ENCODE data around the gene SULF2. TPM values are rescaled to one million over a fixed set of nuclear protein-coding genes. Genes with fewer than 3 reads are reported as not detected.
A peak's percentile ranks its signal among the peaks of the same experiment; 100 is the strongest.

The SULF2 gene
- total RNA-seq, 1 donor from 2014 or later = 22.9 TPM

DNA sequence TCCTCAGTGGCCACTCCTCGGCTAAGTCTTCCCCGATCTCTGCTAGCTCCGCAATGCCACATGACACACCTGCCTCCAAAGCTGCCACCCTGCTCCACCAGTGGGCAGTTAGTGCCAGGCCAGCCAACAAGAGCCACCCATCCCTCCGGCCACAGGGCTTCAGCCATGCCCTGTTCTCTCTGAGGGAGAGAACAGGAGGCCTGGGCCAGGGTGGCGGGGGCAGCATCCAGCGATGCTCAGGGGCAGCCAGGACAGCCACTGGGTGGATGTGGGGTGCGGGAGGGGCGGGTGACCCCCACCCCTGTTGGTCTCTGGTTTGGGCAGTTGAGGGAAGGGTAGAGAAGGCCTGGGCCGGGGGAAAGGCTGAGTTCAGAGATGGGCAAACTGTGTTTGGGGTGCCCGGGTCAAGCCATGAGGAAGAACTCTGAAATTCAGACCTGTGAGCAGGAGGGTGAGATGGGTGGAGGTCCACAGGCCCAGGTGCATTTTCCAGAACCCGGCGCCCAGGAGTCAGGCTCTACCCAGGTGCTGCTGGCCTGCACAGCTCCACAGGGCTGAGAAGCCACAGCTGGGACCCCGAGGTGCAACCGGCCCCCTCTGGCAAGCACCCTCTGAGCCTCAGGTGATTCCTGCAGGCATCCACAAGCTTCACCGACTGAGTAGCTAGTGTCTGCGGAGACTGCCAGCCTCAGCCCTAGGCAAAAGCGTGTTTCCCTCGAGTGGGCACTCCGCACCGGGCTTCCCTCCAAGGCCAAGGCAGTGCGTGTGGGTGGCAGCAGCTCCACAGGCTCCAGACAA lies 91.1 kb downstream of the SULF2 start:
- H3K4me1 Mint-ChIP-seq = no peaks in the 10 kb centered on the region
- TF ChIP-seq, protein P1, sequence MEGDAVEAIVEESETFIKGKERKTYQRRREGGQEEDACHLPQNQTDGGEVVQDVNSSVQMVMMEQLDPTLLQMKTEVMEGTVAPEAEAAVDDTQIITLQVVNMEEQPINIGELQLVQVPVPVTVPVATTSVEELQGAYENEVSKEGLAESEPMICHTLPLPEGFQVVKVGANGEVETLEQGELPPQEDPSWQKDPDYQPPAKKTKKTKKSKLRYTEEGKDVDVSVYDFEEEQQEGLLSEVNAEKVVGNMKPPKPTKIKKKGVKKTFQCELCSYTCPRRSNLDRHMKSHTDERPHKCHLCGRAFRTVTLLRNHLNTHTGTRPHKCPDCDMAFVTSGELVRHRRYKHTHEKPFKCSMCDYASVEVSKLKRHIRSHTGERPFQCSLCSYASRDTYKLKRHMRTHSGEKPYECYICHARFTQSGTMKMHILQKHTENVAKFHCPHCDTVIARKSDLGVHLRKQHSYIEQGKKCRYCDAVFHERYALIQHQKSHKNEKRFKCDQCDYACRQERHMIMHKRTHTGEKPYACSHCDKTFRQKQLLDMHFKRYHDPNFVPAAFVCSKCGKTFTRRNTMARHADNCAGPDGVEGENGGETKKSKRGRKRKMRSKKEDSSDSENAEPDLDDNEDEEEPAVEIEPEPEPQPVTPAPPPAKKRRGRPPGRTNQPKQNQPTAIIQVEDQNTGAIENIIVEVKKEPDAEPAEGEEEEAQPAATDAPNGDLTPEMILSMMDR (conservative IDR thresholded peaks at IDR 0.05) = no peak
- no peak overlapping the region for H3K27ac Mint-ChIP-seq (ENCODE audit: unreplicated experiment)
- DNase-seq (ENCODE audit: low read depth, low spot score) = no peak
- H3K9me3 Mint-ChIP-seq = no peaks in the 10 kb centered on the region
- no peaks in the 10 kb centered on the region for H3K36me3 Mint-ChIP-seq (ENCODE audit: low read depth)
- no peak overlapping the region for H3K4me3 Mint-ChIP-seq
- no peaks in the 10 kb centered on the region for H3K27me3 Mint-ChIP-seq (ENCODE audit: low read depth)

DNA sequence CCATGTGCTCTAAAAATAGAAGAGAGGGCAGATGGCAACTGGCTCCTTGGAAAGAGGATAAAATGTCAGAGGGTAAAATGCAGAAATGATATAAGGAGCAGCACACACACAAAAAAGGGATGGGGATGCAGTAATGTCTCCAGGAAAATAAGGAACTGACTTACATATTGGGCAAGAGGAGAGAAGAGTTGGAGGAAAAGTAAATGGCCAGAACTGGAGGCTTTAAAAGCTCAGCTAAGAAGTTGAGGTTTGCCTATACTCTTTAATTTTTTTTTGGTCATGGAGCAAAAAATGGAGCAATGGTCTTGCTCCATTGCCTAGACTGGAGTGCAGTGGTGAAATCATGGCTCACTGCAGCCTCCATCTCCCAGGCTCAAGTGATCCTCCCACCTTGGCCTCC lies 93.7 kb downstream of the SULF2 start:
- no peak for DNase-seq (ENCODE audit: low read depth, low spot score)
- peaks cover 10% of the 10 kb centered on the region for H3K4me1 Mint-ChIP-seq
- peaks cover 3% of the 10 kb centered on the region for H3K36me3 Mint-ChIP-seq (ENCODE audit: low read depth)
- no peak overlapping the region for H3K27ac Mint-ChIP-seq (ENCODE audit: unreplicated experiment)
- H3K27me3 Mint-ChIP-seq (ENCODE audit: low read depth) = no peaks in the 10 kb centered on the region
- no peaks in the 10 kb centered on the region for H3K9me3 Mint-ChIP-seq
- TF ChIP-seq, protein P1 (conservative IDR thresholded peaks at IDR 0.05) = no peak
- no peak overlapping the region for H3K4me3 Mint-ChIP-seq

DNA sequence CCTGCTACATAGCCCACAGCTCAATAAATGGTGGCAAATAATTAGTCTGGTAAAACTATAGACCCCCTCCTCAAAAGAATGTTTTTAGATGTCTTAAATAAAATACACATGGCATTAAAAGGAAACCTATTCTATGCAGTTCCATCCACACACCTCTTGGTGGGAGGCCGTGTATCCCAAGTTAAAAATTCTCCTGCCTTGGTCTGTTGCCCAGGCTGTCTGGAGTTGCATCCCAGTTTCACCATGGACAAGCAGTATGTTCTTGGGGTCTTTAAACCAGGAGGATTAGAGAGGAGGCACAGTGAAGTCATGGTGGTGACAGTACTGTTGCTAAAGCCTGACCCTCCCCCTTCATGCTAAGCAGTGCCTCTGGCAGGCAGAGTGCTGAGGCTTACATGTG lies 95.5 kb downstream of the SULF2 start:
- no peak overlapping the region for H3K27ac Mint-ChIP-seq (ENCODE audit: unreplicated experiment)
- no peaks in the 10 kb centered on the region for H3K9me3 Mint-ChIP-seq
- H3K36me3 Mint-ChIP-seq (ENCODE audit: low read depth) = peaks cover 3% of the 10 kb centered on the region
- DNase-seq (ENCODE audit: low read depth, low spot score) = no peak
- no peak overlapping the region for H3K4me3 Mint-ChIP-seq
- TF ChIP-seq, protein P1 (conservative IDR thresholded peaks at IDR 0.05) = no peak
- H3K27me3 Mint-ChIP-seq (ENCODE audit: low read depth) = no peaks in the 10 kb centered on the region
- H3K4me1 Mint-ChIP-seq = peaks cover 14% of the 10 kb centered on the region

DNA sequence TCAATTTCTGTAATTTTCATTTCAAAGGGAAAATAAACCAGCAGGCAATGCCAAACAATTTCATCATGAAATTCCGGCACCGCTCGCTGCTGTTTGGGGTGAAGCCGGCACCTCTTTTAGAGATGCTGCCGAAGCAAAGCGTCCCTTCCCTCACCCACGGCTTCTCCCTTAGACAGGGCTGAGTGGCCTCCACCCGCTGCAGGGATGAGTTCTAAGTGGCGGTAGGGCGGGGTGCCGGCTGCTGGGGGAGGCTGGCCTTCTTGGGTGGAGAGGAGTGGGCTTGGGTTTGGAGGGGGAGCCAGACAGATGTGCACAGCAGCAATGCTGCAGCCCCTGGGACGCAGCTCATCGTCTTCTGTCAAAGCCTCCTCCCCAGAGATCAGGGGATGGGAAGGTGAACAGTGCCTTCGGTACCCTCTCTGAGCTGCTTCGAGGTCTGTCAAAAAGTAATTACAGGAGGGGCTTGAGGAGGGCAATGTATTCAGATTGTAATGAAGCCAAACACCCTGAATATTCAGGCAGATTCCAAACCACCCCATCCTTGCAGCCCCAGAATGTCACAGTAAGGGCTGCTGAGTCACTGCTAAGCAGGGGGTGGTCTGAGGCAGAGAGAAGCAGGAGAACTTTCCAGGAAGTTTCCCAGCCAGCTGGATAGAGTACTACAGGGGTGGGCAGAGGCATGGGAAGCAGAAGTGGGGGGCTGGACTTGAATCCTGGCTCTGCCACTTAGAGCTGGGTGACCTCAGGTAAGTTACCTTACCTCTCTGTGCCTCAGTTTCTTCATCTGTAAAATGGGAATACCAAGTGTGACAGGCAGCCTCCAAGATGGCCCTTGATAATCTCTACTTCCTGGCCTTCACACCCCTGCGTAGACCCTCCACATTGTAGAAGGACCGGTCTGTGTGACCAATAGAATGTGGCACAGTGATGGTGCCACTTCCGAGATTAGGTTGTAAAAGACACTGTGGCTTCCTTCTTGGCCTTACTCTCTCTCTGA lies 96.6 kb downstream of the SULF2 start:
- peaks cover 3% of the 10 kb centered on the region for H3K36me3 Mint-ChIP-seq (ENCODE audit: low read depth)
- peaks cover 14% of the 10 kb centered on the region for H3K4me1 Mint-ChIP-seq
- TF ChIP-seq, protein P1 (conservative IDR thresholded peaks at IDR 0.05) = no peak
- H3K9me3 Mint-ChIP-seq = no peaks in the 10 kb centered on the region
- no peak for DNase-seq (ENCODE audit: low read depth, low spot score)
- H3K4me3 Mint-ChIP-seq = no peak overlapping the region
- no peaks in the 10 kb centered on the region for H3K27me3 Mint-ChIP-seq (ENCODE audit: low read depth)
- no peak overlapping the region for H3K27ac Mint-ChIP-seq (ENCODE audit: unreplicated experiment)

DNA sequence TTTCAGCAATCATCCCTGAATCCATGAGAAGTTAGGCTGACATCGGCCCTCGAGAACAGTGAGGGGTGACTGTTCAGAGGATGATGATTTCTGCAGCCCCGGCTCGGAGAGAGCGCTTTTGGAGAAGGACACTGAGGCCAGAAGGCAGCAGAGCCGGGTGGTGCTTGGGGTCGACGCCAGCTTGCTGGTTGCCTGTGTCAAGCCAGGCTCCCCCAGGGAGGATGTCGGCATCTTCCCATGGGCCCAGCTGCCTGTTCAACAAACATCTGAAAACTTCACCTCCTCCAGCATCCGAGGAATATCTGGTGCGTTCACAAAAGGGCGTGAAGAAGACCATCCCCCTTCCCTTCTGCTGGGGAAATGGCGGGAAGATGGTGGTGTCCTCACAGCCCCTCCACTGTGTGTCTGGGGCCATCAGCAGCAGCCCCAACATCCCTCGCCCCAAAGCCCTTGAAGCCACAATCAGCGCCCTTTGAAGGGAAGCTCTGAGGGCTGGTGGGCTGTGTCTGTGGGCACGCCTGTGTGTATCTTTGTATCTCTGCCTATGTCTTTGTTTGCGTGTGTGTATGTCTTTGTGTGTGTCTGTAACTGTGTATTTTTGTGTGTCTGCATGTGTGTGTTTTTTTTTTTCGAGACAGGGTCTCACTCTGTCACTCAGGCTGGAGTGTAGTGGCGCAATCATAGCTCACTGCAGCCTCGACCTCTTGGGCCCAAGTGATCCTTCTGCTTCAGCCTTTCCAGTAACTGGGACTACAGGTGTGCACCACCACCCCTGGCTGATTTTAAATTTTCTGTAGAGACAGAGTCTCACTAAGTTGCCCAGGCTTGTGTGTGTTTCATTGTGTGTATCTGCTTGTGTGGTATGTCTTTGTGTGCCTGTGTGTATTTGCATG lies 97.9 kb downstream of the SULF2 start:
- Mint-ChIP-seq H3K4me3 (no peak overlapping the region), H3K9me3 (no peaks in the 10 kb centered on the region), H3K27me3 (ENCODE audit: low read depth) (no peaks in the 10 kb centered on the region), H3K27ac (ENCODE audit: unreplicated experiment) (peak overlapping the region; percentile 69), H3K4me1 (peaks cover 14% of the 10 kb centered on the region), H3K36me3 (ENCODE audit: low read depth) (peaks cover 3% of the 10 kb centered on the region)
- TF ChIP-seq, protein P1 (conservative IDR thresholded peaks at IDR 0.05) = no peak
- DNase-seq (ENCODE audit: low read depth, low spot score) = no peak
